Posterior vena cava (tissue), 2 donors: ENCODE results near the gene CLIP3. TPM values are rescaled to one million over a fixed set of nuclear protein-coding genes. Genes with fewer than 3 reads are reported as not detected.
"Not testable (repeated sequence)": the region's sequence is repeated elsewhere in the genome, so short reads cannot be mapped to it uniquely, and the experiment has no call there.

ENCODE experiments used
- DNase-seq: peaks from one replicate; pipeline ENCODE4 v3.0.0-alpha.2; 2020; ENCODE audit warnings: low spot score
- intact Hi-C, 2 donors: fragments of 100-400 bp; cut with DNase I; formaldehyde crosslinking; loops; one replicate each; pipeline versions ENCODE4 v1.14.1 to v1.14.2; 2022 to 2023
- long read RNA-seq, 2 donors: library from polyadenylated mRNA; unstranded; transcript quantifications; one replicate each; pipeline ENCODE4 v2.0.0, GENCODE V29; 2020 to 2021
- total RNA-seq, 2 donors: library from RNA; stranded (reverse); fragmentation: NEBNext Ultra II Directional; extraction: Animal tissue kit (Norgen Biotek cat#: 25700); gene quantifications; one replicate each; pipeline ENCODE4 v1.2.1, GENCODE V29; 2021
- donor health status: DM: yes; HTN: yes; CAD: no.
- donor health status: DM: yes; HTN: yes; CAD: no.

CLIP3 gene
- 10 to 100 TPM; 30.4 to 32.0 TPM for total RNA-seq
- long read RNA-seq, donor 1, partial matches to known transcripts, result 4 of 8 reads
- long read RNA-seq, donor 1, other reads (novel, unspliced or antisense), result 0 of 8 reads
- long read RNA-seq, donor 2, partial matches to known transcripts, result 1 of 3 reads
- long read RNA-seq, donor 2, other reads (novel, unspliced or antisense), result 1 of 3 reads

GRCh38 chr19:36032251-36033104, at the start of gene CLIP3:
TSS of gene CLIP3 (minus strand) at chr19:36032873. CDS start at chr19:36032357, 516 bp downstream.
- DNase-seq, result peak; percentile 90
- intact Hi-C loops, result no loop called here

GRCh38 chr19:36081894-36082293, 49.2 kb upstream of the CLIP3 start:
- intact Hi-C loops, result no loop called here
- no peak for DNase-seq

GRCh38 chr19:36081385-36081784, 48.7 kb upstream of the CLIP3 start:
- DNase-seq, result no peak
- intact Hi-C loops, result no loop called here

GRCh38 chr19:36079389-36079945, 46.8 kb upstream of the CLIP3 start:
- intact Hi-C loops, result no loop called here
- DNase-seq, result no peak

GRCh38 chr19:36073121-36073876, 40.6 kb upstream of the CLIP3 start:
- intact Hi-C loops, result no loop called here

GRCh38 chr19:36072081-36072480, 39.4 kb upstream of the CLIP3 start:
- DNase-seq, result no peak
- intact Hi-C loops, result no loop called here

More at GRCh38 chr19:36073121-36073876, 40.6 kb upstream of the CLIP3 start:
- DNase-seq, result no peak

- intact Hi-C loops, DNase-seq: not testable (repeated sequence)
Observed at GRCh38 chr19:36068810-36069499, 36.3 kb upstream of the CLIP3 start.

- DNase-seq, result no peak
- intact Hi-C loops, result no loop called here
Observed at GRCh38 chr19:36067681-36068080, 35.0 kb upstream of the CLIP3 start.

GRCh38 chr19:36064826-36065225, 32.2 kb upstream of the CLIP3 start:
- intact Hi-C loops, result no loop called here
- DNase-seq, result no peak

- DNase-seq, result no peak
- intact Hi-C loops, result no loop called here
Observed at GRCh38 chr19:36061367-36061766, 28.7 kb upstream of the CLIP3 start.

- no peak for DNase-seq
- intact Hi-C loops, result no loop called here
Observed at GRCh38 chr19:36060430-36060829, 27.8 kb upstream of the CLIP3 start.

GRCh38 chr19:36059180-36059910, 26.7 kb upstream of the CLIP3 start:
- intact Hi-C loops, result loop anchor here in 1 of 2 donors (5.0 kb wide), 1 partner anchor 53 kb away; the partner anchor contains the start of genes OVOL3 and POLR2I

GRCh38 chr19:36058481-36059179, 26.0 kb upstream of the CLIP3 start:
- intact Hi-C loops, result loop anchor here in 1 of 2 donors (5.0 kb wide), 1 partner anchor 54 kb away; the partner anchor contains the start of genes OVOL3 and POLR2I
- no peak for DNase-seq

More at GRCh38 chr19:36059180-36059910, 26.7 kb upstream of the CLIP3 start:
- no peak for DNase-seq

GRCh38 chr19:36054733-36055686, 22.3 kb upstream of the CLIP3 start, which contains the start of gene WDR62:
TSS of gene WDR62 (plus strand) at chr19:36054897. CDS start at chr19:36054972, 75 bp downstream.
- intact Hi-C loops, result loop anchor here in 1 of 2 donors (5.0 kb wide), 1 partner anchor 57 kb away; the partner anchor contains the start of genes OVOL3 and POLR2I
- DNase-seq, result peak; percentile 98

- intact Hi-C loops, result no loop called here
- DNase-seq, result peak; percentile 100
Observed at GRCh38 chr19:36054119-36054732, 21.6 kb upstream of the CLIP3 start, which contains the start of gene THAP8. TSS of gene THAP8 (minus strand) at chr19:36054285. CDS start at chr19:36054217, 68 bp downstream.

- DNase-seq, result no peak
- intact Hi-C loops, result no loop called here
Observed at GRCh38 chr19:36051637-36052036, 19.0 kb upstream of the CLIP3 start.
